HS-5 (cell line): ENCODE measurements around the gene EMC8.
"Not testable (repeated sequence)": the region's sequence is repeated elsewhere in the genome, so short reads cannot be mapped to it uniquely, and the experiment has no call there.

Experiments used
- DNase-seq: peaks from one replicate; pipeline ENCODE4 v3.0.0-alpha.2; 2012; ENCODE audit warnings: low read depth

EMC8 gene

DNA sequence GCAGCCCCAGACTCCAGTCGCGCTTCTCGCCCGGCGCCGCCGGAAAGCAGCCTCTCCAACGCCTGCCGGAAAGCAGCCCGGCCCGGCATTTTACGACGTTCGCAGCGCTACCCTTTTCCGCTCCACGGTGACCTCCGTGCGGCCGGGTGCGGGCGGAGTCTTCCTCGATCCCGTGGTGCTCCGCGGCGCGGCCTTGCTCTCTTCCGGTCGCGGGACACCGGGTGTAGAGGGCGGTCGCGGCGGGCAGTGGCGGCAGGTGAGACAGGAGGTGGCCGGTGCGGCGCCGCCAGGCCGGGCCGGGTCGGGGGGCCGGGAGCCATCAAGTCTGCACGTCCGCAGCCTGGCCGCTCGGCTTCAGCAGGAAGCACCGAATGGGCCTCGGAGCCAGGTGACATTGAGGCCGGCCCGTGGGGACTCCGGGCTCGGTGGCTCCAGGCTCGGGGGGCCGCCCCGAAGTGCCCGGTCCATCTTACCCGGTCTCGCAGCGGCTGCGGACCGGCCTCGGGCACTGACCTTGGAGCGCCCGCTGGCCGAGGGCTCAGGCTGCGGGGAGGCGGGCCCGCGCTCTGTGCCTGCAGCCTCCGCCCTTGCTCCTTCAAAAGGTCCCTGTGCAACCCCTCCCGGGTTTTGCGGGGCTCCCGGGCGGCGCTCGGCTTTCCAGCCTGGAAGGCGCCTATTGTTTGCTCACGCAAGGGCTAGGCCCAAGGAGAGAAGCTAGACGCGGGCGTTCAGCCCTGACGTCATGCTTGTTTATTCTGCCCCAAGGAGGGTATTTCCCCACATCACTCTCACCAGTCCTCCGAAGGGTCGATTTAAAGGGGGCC lies at the start of gene EMC8, which contains the start of gene COX4I1:
Gene EMC8, minus strand, starts transcription at position 48 of the 824 bp plus-strand sequence. CDS start 249 bp downstream, outside the sequence.
Gene COX4I1, plus strand, starts transcription at position 199 of the 824 bp plus-strand sequence. CDS start 1,511 bp downstream, outside the sequence.
- DNase-seq: peak; percentile 26

DNA sequence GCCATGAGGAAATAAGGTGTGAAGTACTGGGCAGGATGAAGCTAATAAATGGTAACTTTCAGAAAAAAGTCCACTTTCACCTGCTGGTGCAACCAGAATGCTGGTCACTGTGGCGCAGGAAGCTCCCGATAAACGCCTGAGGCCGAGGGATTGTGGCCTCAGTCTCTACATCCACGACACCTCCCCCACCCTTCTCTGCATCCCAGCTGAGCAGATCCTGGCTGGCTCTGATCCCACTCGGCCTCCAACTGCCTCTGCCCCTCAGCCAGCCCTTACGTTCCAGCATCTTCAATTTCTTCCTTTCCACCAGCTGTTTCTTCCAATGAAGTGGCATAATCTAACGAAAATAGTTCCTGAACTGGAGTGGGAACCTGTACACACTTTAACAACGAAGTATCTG lies 49.6 kb upstream of the EMC8 start:
- no peak for DNase-seq

DNA sequence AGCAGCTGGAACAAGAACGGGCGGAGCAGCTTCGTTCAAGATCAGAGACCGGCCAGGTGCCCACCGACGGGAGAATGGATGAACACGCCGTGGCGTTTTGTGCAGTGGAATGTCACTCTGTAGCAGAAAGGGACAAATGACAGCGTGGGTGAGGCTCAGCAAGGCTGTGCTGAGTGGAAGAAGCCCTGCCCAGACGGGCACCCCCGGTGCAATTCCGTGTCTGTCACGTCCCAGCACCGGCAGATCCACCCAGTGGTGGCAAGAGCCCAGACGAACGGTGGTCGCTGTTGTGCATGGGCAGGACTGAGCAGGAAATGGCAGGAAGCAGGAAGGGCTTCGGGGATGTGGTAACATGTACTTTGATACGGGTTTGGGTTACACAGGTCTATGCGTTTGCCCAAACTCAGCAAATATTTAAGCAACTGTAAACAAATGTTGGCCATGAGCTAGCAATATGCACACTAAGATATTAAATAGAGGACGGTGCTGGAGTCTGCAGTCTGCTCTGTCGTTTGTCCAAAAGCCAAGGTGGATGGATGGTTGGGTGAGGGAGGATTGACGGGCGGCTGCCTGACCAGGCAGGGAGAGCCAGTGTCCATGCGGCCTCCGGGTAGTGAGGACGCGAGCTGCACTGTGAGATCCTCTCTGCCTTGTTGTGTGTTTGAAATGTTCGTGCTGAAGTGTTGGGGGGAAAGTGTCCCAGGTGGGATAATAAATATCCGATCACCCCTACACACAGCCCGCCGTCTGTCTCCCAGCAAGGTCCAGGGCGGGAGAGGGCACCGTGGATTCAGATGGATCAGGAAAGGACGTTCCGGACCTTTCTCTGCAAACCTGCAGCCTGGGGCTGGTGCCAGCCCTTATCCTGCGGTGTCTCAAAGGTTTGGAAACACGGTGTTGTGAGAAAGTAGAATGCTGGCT lies 48.6 kb upstream of the EMC8 start:
- DNase-seq: no peak

DNA sequence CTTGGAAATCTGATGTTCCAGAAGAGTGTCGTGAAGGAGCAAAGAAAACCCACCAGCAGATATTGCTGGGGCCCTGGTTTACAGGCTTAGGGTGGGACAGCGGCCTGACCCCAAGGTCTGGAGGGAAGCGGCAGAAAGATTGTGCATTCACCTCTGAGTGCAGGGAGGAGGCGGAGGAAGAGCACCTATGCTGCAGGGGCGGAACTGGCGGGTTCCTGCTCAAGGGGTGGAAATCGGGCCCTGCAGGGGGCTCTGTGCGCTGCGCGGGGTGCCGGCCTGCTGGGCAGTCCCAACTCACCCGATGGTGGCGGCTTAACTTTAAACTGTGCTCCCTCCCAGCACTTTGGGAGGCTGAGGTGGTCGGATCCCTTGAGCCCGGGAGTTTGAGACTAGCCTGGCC lies 47.7 kb upstream of the EMC8 start:
- DNase-seq: no peak

DNA sequence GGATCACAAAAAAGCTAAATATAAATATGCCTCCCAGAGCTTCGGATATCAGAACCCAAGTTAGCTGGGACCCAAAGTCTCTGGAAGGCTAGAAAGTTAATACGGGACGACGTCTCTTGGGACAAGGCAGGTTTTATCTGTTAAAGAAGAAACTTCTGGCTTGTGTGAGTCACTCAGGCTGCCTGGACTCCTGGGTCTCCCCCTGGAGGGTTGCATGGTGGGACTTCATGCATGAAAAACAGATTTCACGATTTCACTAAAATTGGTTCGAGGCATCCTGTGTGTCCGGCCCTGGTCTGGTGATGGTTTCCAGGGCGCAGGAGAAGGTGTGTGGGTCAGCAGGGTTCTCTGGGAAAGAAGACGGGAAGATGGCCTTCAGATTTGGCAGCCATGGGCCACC lies 47.1 kb upstream of the EMC8 start:
- DNase-seq: no peak

DNA sequence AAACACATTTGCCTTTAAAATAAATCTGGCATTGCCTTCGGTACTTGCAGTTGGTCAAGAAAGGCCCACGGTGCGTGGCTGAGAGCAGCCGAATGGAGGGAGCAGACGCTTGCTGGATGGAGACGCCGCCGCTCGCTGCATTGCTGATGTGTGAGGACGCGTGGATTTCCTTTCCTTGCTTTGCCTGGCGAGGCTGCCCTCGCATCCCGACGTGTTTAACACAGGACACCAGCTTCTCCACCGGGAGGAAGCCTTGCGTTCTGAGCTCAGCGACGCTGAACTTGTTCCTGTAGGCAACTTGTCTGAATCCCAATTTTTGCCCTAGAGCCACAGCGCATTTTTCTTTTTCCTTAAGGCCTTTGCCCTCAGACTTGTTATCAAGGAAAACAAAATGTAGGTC lies 45.9 kb upstream of the EMC8 start:
- no peak for DNase-seq

DNA sequence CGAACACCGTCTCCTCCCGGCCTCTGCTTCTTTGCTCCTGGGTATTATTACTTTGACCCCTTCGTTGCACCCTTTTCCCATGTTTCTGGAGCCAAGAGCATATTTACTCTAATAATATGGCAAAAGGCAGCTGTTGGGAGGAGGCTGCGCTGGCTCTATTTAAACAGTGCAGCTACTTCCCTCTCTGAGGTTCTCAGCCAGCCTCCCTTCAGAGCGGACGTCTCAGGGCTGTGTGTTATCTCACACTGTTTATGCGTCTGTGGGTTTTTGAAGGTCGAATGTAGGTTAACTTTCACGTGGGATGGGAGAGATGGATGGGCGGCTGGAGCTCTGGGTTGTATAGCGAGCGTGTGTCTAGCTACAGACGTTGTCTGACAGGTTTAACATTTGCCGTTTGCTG lies 45.4 kb upstream of the EMC8 start:
- no peak for DNase-seq

DNA sequence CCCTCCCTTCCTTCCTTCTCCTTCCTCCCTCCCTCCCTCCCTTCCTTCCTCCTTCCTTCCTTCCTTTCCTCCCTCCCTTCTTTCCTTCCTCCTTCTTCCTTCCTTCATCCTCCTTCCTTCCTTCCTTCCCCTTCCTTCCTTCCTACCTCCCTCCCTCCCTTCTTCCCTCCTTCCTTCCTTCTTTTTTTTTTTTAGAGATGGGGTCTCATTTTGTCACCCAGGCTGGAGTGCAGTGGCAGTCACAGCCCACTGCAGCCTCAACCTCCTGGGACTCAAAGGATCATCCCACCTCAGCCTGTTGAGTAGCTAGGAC lies 44.8 kb upstream of the EMC8 start:
- no peak for DNase-seq

DNA sequence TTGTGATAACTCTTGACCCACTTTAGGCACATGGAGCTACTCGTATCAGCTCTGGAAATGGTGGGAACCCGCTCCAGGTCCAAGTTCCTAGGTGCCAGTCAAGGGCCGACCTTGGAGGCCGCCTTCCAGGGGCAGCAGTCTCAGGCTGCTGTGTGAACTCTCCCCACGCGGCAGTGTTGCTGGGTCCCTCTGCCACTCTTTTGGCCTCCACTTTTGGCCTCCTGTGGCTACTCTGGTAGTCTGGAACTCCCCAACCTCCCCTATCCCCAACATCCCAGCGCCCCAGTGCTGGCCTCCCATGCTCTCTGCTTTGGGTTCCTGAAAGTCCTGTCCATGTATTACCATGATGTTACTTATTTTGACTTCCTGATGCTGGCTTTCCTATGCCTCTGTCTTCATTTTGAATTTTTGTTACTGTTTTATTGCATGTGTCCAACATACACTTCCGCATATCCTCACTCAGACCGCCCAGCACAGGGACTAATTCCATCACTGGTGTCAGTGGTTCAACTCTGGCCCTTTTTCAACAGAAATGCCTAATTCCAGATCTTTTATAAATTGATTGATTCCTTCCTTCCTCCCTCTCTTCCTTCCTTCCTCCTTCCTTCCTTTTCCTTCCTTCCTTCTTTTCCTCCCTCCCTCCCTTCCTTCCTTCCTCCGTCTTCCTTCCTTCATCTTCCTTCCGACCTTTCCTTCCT lies 44.3 kb upstream of the EMC8 start:
- DNase-seq: no peak

DNA sequence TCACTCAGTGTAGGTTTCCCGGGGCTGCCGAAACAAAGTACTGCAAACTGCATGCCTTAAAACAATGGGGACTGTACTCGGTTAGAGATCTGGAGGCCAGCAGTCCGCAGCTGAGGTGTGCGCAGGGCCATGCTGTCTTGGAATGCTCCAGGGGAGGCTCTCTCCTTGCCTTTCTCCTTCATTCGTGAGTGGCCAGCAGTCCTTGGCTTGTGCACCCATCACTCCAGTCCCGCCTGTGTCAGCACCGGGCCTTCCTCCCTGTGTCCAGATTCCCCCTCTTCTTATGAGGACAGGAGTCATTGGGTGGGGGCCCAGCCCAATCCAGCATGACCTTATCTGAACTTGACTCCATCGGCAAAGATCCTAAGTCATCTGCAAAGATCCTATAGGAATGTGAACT lies 43.5 kb upstream of the EMC8 start:
- DNase-seq: no peak

DNA sequence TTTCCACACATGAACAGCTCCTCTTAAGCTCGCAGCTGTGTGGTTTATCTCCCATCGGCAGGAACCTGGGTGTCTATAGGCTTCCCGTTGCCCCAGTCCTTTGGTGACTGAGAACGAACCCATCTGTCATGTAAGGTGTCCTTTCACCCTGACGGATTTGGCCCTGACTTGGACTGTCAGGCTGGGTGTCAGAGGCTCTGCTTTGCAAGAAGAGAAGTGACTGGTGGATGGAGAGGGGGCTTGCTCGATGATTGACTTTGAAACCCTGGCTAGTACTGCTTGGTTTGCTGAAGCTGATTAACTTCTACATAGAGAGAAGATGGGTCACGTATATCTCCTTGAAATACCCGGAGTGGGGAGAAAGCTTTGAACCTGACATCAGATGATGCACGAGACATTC lies 43.1 kb upstream of the EMC8 start:
- no peak for DNase-seq

DNA sequence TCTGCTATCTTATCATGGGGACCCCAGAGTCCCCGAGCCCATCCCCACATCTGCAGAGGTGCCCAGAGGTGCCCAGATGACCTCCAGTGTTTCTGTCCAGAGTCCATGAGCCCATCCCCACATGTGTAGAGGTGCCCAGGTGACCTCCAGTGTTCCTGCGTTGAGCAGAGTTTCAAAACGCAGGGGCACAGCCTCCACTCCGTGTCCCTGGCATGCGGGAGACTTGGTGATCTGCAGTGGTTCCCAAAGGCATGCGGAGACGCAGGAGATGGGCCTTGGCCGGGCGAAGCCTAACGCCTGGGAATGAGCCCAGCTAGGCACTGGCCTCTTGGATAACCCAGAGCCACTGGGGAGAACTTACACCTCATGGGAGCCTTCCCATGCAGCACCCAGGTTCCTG lies 41.5 kb upstream of the EMC8 start:
- DNase-seq: no peak

DNA sequence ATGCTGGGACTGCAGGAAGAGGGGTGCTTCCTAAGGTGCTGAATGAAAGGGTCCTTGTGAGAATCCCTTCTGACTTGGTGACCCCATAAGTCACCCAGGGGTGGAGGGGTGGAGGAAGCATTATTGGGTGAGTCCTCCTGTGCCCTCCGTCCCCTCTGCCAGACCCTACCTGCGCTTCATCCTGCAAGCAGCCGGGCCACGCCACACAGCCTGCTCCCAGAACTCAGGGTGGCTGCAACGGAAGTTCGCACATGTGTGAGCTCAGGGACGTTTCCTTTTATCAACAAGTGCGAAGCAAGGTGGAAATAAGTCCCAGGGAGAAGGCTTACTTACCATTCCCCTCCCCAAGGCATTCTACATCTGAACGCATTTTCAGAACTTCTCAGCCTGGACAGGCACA lies 41.1 kb upstream of the EMC8 start:
- no peak for DNase-seq

DNA sequence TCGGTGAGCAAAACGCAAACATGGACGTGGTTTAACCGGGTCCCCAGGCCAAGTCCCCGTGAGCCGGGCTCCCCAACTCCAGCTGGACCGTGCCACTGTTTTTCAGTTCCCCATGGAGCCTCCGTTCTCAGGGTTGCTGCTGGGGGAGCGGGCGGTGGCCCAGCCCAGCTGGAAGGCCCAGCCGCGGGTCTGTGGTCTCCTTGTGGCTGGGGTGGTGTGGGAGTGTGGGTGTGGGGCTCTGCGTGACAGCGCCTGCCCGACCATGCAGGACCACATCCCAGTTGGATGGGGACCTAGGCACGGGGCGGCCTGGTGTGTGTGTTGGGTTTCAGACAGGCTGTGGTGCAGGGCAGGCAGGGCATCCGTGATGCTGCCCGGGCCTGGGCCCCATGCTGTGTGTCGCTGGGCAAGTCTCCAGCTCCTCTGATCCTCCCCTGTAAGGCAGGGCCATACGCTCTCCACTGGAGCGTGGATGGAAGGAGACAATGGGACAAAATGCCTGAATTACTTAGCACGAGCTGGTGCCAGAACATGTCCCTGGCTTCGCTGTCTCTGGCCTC lies 40.4 kb upstream of the EMC8 start:
- DNase-seq: no peak

DNA sequence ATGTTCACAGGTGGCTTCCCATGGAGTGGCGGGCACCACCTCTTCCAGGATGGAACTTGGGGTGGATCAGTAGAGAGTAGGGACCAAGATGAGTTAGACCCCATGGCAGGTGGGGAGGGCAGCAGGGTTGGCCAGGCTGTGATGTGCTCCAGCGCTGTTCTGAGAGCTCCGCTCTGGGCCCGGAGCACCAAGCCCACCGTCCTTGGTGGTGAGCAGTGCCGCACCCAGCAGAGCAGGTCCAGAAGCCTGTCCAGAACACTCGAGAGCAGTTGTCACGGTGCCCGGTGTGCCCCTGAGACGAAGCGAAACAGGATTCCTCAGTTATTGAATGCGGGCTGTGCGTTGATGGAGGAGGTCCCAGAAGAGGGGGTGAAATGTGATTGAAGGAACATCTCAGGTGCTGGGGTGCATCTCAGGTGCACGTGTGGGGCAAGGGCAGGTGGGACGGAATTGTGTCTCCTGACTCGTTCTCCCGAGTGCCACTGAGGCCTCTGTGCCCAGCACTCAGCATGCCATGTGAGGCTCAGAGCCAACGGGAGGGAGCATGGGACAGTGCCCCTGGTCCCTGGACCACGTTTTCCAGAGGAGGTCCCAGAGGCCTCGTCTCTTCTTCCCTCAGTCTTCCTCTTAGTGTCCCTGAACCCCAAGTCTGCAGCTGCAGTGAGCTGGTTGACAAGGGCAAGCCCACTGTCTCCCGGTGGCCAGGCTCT lies 39.7 kb upstream of the EMC8 start:
- DNase-seq: no peak

DNA sequence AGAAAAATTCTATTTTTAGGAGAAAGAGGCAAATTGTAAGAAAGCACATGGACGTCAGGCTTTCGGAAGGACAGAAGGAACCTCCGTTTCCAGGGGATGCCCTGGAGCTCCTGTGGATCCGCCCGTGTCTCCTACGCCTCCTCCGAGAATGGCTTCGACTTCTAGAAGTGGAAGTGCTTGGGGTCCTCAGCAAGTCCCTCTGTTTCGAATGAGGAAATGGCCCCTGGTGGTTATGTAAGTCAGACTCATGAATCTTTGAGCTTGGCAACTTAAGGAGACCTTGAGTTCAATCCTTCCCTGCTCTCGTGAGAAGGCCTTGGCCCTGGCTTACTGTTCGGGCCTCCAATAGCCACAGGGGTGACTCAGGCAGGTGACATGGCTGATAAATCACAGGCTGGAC lies 39.0 kb upstream of the EMC8 start:
- no peak for DNase-seq

DNA sequence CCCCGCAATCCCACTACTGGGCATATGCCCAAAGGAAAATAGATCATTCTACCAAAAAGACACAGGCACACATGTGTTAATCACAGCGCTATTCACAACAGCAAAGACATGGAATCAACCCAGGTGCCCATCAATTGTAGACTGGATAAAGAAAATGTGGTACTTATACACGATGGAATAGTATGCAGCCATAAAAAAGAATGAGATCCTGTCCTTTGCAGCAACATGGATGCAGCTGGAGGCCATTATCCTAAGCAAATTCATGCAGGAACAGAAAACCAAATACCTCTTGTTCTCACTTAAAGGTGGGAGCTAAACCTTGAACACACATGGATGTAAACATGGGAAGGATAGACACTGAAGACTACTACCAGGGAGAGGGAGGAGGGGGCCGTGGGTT lies 38.3 kb upstream of the EMC8 start:
- DNase-seq: not testable (repeated sequence)

DNA sequence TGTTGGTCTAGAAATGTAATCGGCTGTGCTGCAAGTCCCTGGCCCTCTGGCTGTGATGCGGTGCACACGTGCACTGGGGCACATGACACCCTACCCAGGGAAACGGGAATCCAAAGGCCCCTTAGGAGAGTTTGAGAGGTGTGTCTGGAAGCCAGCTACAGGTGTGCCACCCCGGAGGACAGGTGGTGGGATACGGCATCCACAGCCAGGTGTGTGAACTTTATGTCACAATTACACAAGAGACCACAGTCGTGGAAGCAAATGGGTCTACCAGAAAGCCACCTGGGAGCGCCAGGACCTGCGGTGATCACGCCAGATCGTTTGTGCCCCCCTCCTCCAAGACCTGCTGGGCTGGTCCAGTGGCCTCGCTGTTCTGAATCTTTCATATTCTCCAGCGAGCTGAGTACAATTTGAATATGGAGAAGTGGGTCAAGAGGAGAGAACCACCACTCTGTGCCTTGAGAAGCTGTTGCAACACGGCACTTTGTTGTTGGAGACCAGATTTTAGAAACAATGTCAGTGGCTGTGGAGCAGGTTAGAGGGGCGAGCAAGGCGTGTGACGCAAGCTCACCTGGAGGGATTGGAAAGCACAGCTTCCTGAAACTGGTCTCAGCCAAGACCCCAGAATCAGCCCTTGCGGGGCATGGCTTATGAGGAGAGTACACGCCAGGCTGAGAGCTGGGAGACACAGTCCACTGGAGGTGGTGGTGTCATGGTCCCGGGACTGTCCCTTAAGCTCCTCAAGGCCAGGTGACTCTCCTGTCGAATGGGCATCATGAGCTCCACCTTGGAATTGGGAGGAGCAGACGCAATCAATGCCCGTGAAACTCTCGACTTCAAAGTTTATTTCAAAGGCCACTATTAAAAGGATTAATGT lies 37.6 kb upstream of the EMC8 start:
- DNase-seq: no peak

DNA sequence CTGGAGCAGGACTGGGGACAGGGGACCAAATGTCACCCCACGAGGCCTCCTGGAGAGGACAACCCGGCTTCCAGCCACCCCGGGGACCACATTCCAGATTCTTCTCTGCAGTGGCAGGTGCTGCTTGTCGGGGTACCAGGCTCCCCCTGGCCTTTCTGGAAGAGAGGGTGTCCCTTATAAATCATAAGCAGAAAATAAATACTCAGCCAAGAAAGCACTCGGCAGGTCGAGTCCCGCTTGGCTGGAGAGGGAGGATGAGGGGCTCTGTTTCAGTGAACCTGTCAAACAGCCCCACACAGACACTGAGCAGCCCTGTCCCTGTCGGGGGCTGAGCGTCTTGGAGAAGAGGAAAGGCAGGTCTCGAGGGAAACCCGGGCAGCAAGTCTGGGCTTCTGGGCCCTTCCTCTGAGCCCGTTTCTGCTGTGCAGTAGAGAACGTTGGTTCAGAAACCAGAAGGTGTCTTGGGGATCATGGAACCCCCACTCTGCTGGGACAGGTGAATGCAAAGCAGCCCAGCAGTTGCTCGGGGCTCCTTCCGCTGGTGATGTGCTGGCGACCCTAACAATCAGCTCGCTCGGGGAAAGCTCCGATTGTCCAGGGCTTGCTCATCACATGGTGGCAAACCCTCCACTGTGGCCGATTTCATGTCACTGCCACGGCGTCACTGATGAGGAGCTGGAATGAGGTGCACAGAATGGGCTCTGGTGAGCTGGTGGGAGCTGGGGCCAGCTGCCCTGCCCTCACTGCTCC lies 36.8 kb upstream of the EMC8 start:
- no peak for DNase-seq

DNA sequence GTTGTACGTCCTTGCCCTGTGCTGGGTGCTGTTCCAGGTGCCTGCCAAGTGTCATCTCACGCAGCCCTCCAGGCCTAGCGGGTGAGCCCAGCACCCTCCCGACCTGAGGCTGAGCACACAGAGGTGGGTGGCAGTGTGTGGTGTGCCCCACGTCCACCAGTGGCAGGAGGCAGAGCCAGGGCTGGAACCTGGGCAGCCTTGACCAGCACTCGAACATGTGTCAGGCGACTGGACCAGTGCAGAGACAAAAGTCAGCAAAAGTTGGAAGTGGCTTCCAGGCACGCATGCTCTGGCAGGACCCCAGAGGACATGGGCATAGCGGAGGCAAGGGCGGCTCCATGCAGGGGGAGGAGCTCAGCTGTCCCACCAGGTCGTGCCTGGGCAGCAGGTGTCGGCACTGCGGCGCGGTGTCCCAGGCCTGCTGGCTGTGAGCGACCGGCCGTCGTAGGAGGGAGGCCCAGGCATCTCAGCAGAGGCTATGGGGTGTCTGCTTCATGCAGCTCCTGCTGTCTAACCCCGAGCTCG lies 35.9 kb upstream of the EMC8 start:
- no peak for DNase-seq
